Islet of Langerhans (tissue), 1 donor: ENCODE results near the gene FBXL17.
"Not testable (repeated sequence)": the region's sequence is repeated elsewhere in the genome, so short reads cannot be mapped to it uniquely, and the experiment has no call there.

Experiments used
- FAIRE-seq: peaks from one replicate; lab custom pipeline; 2011; peaks lifted over from hg19 to GRCh38; lab: Jason Lieb, UNC

Gene FBXL17

GRCh38 chr5:108303611-108304010, 78.3 kb downstream of the FBXL17 start:
- FAIRE-seq = no peak

GRCh38 chr5:108303086-108303485, 78.8 kb downstream of the FBXL17 start:
- no peak for FAIRE-seq

GRCh38 chr5:108297042-108297601, 84.8 kb downstream of the FBXL17 start:
- peak; percentile 90 for FAIRE-seq

GRCh38 chr5:108295578-108296368, 86.1 kb downstream of the FBXL17 start:
- FAIRE-seq = no peak

GRCh38 chr5:108280960-108281569, 100.8 kb downstream of the FBXL17 start:
- no peak for FAIRE-seq

- no peak for FAIRE-seq
Observed at GRCh38 chr5:108280248-108280647, 101.7 kb downstream of the FBXL17 start.

- no peak for FAIRE-seq
Observed at GRCh38 chr5:108278285-108279240, 103.3 kb downstream of the FBXL17 start.

GRCh38 chr5:108276187-108277050, 105.5 kb downstream of the FBXL17 start:
- FAIRE-seq = peak; percentile 72

GRCh38 chr5:108274080-108274479, 107.8 kb downstream of the FBXL17 start:
- FAIRE-seq = not testable (repeated sequence)

GRCh38 chr5:108271127-108271526, 110.8 kb downstream of the FBXL17 start:
- no peak for FAIRE-seq

GRCh38 chr5:108266242-108266641, 115.7 kb downstream of the FBXL17 start:
- peak; percentile 85 for FAIRE-seq

- peak; percentile 81 for FAIRE-seq
Observed at GRCh38 chr5:108264533-108264932, 117.4 kb downstream of the FBXL17 start.

GRCh38 chr5:108263338-108263737, 118.6 kb downstream of the FBXL17 start:
- FAIRE-seq = peak; percentile 36

GRCh38 chr5:108260858-108261170, 121.1 kb downstream of the FBXL17 start:
- FAIRE-seq = no peak

- FAIRE-seq = peak; percentile 88
Observed at GRCh38 chr5:108260117-108260857, 121.6 kb downstream of the FBXL17 start.

GRCh38 chr5:108259306-108259705, 122.6 kb downstream of the FBXL17 start:
- FAIRE-seq = peak; percentile 51

- FAIRE-seq = no peak
Observed at GRCh38 chr5:108257996-108258395, 123.9 kb downstream of the FBXL17 start.

- no peak for FAIRE-seq
Observed at GRCh38 chr5:108255468-108255867, 126.4 kb downstream of the FBXL17 start.

- no peak for FAIRE-seq
Observed at GRCh38 chr5:108251350-108251749, 130.5 kb downstream of the FBXL17 start.

- no peak for FAIRE-seq
Observed at GRCh38 chr5:108249785-108250426, 132.0 kb downstream of the FBXL17 start.
